SK-N-SH treated with all-trans-retinoic acid at 6 μM for 48 hours (cell line): ENCODE measurements around the gene SRF.

Experiments used
- ATAC-seq: fragments of 200-7000 bp; cut with Tn5 transposase; 3 replicates; pipeline ENCODE4 v1.9.1; 2020; ENCODE audit warnings: mild to moderate bottlenecking, moderate library complexity
- ARNTL ChIP-seq: fragments of 450-650 bp; formaldehyde crosslinking; IDR thresholded peaks from 2 replicates; pipeline ENCODE4 v1.5.0; 2020; ENCODE audit warnings: low read depth, mild to moderate bottlenecking, moderate library complexity, borderline replicate concordance
- BACH2 ChIP-seq: fragments of 250-450 bp; sonication (Bioruptor Pico); IDR thresholded peaks from 2 replicates; pipeline ENCODE4 v1.9.0; 2021; ENCODE audit warnings: mild to moderate bottlenecking, borderline replicate concordance
- CREB5 ChIP-seq: fragments of 250-450 bp; sonication (Bioruptor Pico); IDR thresholded peaks from 2 replicates; pipeline ENCODE4 v1.5.1; 2020; ENCODE audit warnings: low read depth, mild to moderate bottlenecking, moderate library complexity
- CSDC2 ChIP-seq: fragments of 250-450 bp; sonication (Bioruptor Pico); IDR thresholded peaks from 2 replicates; pipeline ENCODE4 v1.5.0; 2020; ENCODE audit warnings: mild to moderate bottlenecking, moderate library complexity
- CSRNP3 ChIP-seq: fragments of 250-450 bp; sonication (Bioruptor Pico); IDR thresholded peaks from 2 replicates; pipeline ENCODE4 v1.5.1; 2021; ENCODE audit warnings: mild to moderate bottlenecking, moderate library complexity
- ESRRG ChIP-seq: fragments of 250-450 bp; sonication (Bioruptor Pico); IDR thresholded peaks from 2 replicates; pipeline ENCODE4 v1.6.1; 2021; ENCODE audit warnings: mild to moderate bottlenecking
- GLIS3 ChIP-seq: fragments of 250-450 bp; sonication (Bioruptor Pico); IDR thresholded peaks from 2 replicates; pipeline ENCODE4 v1.5.0; 2020; ENCODE audit warnings: mild to moderate bottlenecking, moderate library complexity
- ISL1 ChIP-seq: fragments of 250-450 bp; sonication (Bioruptor Pico); IDR thresholded peaks from 2 replicates; pipeline ENCODE4 v2.1.2; 2022; ENCODE audit warnings: mild to moderate bottlenecking, moderate library complexity
- OSR1 ChIP-seq: fragments of 250-450 bp; sonication (Bioruptor Pico); IDR thresholded peaks from 2 replicates; pipeline ENCODE4 v1.8.0; 2022; ENCODE audit warnings: moderate library complexity, mild to moderate bottlenecking, inconsistent platforms
- PATZ1 ChIP-seq: fragments of 250-450 bp; sonication (Bioruptor Pico); IDR thresholded peaks from 2 replicates; pipeline ENCODE4 v1.8.0; 2020; ENCODE audit warnings: mild to moderate bottlenecking, moderate library complexity, borderline replicate concordance
- RARB ChIP-seq: fragments of 250-450 bp; sonication (Bioruptor Pico); IDR thresholded peaks from 2 replicates; pipeline ENCODE4 v1.8.0; 2021; ENCODE audit warnings: mild to moderate bottlenecking, moderate library complexity
- SNAI2 ChIP-seq: fragments of 250-450 bp; sonication (Bioruptor Pico); IDR thresholded peaks from 2 replicates; pipeline ENCODE4 v1.5.0; 2020; ENCODE audit warnings: mild to moderate bottlenecking, moderate library complexity
- TSHZ2 ChIP-seq: fragments of 250-450 bp; sonication (Bioruptor Pico); IDR thresholded peaks from 2 replicates; pipeline ENCODE4 v1.5.0; 2020; ENCODE audit warnings: mild to moderate bottlenecking, moderate library complexity
- ZFP3 ChIP-seq: fragments of 250-450 bp; sonication (Bioruptor Pico); IDR thresholded peaks from 2 replicates; pipeline ENCODE4 v1.5.0; 2020; ENCODE audit warnings: mild to moderate bottlenecking, moderate library complexity
- ZFP30 ChIP-seq: fragments of 450-650 bp; formaldehyde crosslinking; IDR thresholded peaks from 2 replicates; pipeline ENCODE4 v1.5.0; 2022; ENCODE audit warnings: mild to moderate bottlenecking, moderate library complexity
- ZNF565 ChIP-seq: fragments of 450-650 bp; formaldehyde crosslinking; conservative IDR thresholded peaks from 2 replicates; pipeline ENCODE4 v1.5.0; 2020; ENCODE audit warnings: low read depth, mild to moderate bottlenecking, moderate library complexity
- ZNF70 ChIP-seq: fragments of 450-650 bp; formaldehyde crosslinking; IDR thresholded peaks from 2 replicates; pipeline ENCODE4 v1.5.0; 2020; ENCODE audit warnings: mild to moderate bottlenecking, moderate library complexity
- ZNF8 ChIP-seq: fragments of 450-650 bp; formaldehyde crosslinking; IDR thresholded peaks from 2 replicates; pipeline ENCODE4 v1.5.0; 2020; ENCODE audit warnings: mild to moderate bottlenecking, moderate library complexity

Gene SRF

GRCh38 chr6:43203029-43203717 is 32.1 kb downstream of the SRF start:
- no peak for ATAC-seq

GRCh38 chr6:43203718-43204095 is 32.6 kb downstream of the SRF start:
- ATAC-seq: no peak
- TF ChIP-seq SNAI2: no peak
- no peak for TF ChIP-seq OSR1 (CRISPR knock-in tag)
- no peak for TF ChIP-seq CREB5 (CRISPR knock-in tag)
- TF ChIP-seq CSDC2: no peak
- TF ChIP-seq PATZ1 (CRISPR knock-in tag): no peak
- no peak for TF ChIP-seq CSRNP3 (CRISPR knock-in tag)
- TF ChIP-seq ISL1 (CRISPR knock-in tag): no peak
- no peak for TF ChIP-seq ZFP30 (CRISPR knock-in tag)
- TF ChIP-seq BACH2 (CRISPR knock-in tag): no peak
- no peak for TF ChIP-seq ZNF70 (CRISPR knock-in tag)
- no peak for TF ChIP-seq ZFP3
- TF ChIP-seq RARB (CRISPR knock-in tag): no peak
- TF ChIP-seq ESRRG (CRISPR knock-in tag): no peak
- no peak for TF ChIP-seq TSHZ2
- TF ChIP-seq, all 23 proteins: peak for 0

More at GRCh38 chr6:43203029-43203717, 32.1 kb downstream of the SRF start:
- no peak for TF ChIP-seq ZNF8 (CRISPR knock-in tag)
- no peak for TF ChIP-seq ZFP30 (CRISPR knock-in tag)
- TF ChIP-seq TSHZ2: no peak
- TF ChIP-seq ARNTL (CRISPR knock-in tag): no peak
- TF ChIP-seq ISL1 (CRISPR knock-in tag): no peak
- TF ChIP-seq ZFP3: no peak
- no peak for TF ChIP-seq GLIS3 (CRISPR knock-in tag)
- no peak for TF ChIP-seq ESRRG (CRISPR knock-in tag)
- no peak for TF ChIP-seq SNAI2
- TF ChIP-seq OSR1 (CRISPR knock-in tag): no peak
- no peak for TF ChIP-seq ZNF565
- no peak for TF ChIP-seq CREB5 (CRISPR knock-in tag)
- TF ChIP-seq CSRNP3 (CRISPR knock-in tag): no peak
